Measurements from ENCODE around the gene AQP1.

DNA sequence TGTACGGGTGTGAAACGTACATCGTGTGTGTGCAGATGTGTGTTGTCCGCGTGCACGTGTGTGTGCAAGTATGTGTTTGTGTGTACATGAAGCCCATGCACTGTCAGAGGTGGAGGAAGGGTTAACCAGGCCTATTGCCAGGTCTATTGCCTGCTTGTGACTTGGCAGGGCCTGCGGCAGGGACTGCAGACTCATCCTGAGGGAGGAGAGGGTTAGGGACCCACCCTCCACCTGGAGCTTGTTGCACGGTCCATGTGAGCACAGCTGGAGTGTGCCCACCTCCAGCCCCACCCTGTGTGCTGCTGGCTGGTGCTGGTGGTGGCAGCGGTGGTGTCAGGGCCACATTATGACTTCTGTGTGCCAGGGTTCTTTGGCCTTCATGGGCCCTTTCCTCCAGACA, 7.1 kb upstream of the AQP1 start:
- no peak for TF ChIP-seq CTCF (conservative IDR thresholded peaks at IDR 0.05; ENCODE audit: low read depth, low read length)
- TF ChIP-seq EZH2 (IDR thresholded peaks at IDR 0.05; ENCODE audit: low read length, unreplicated experiment), result no peak

Data from PC-3 (cell line).